Posterior cingulate gyrus (tissue), 11 donors: ENCODE data around the gene NDUFS8.
"Not testable (repeated sequence)": the region's sequence is repeated elsewhere in the genome, so short reads cannot be mapped to it uniquely, and the experiment has no call there.

ENCODE experiments used
- DNase-seq, 10 donors: peaks; one replicate each; pipeline versions ENCODE4 v3.0.0 to v3.0.0-alpha.2; 2020 to 2021; ENCODE audit warnings: mixed read lengths in 3 of 10
- intact Hi-C: fragments of 100-400 bp; cut with DNase I; formaldehyde crosslinking; loops from one replicate; pipeline ENCODE4 v1.15.1; 2023

Gene NDUFS8

DNA sequence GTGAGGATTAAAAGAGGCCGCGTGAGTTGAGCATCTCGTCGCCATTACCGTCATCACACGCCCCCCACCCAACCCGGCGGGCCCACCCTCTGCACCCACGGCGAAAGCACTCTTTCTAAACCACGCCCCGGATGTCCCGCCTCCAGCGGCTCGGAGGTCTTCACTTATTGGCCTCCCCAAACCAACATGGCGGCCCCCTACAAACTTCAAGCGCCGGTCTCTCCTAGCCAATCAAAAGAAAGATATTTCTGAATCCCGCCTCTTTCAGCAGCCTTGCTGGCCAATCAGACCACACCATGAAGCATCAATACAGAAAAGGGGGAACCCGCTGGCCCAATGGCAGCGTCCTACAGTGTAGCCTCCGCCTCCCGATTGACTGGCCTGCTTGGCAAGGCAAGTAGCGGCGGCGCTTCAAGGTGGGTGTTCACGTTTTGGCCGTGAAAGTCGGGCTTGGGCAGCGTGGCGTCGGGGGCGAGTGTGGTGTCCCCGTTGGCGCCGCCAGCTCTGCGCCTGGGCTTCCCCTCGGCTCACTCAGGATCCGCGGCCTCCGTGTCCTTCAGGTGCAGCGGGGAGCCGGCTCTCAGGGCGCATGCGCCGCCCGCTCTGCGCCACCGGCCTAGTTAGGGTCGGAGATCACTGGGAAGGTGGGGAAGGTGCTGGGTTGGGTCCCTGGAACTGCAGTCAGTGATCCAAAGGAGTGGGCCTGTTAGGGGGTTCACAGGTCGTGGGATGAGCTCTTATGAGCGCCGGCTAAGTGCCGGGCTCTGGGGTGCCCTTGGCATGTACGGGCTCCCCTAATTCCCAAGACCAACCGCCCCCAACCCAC lies at the start of gene NDUFS8:
TSS of gene NDUFS8 (plus strand) at position 364 of the 826 bp plus-strand sequence. CDS start 1,471 bp downstream, outside the sequence.
- intact Hi-C loops: loop anchor here (5.0 to 10.0 kb wide), 2 partner anchors 84 to 177 kb away; no protein-coding TSS in a partner anchor
- DNase-seq: peak; percentile 90 to 99 (median 98)

DNA sequence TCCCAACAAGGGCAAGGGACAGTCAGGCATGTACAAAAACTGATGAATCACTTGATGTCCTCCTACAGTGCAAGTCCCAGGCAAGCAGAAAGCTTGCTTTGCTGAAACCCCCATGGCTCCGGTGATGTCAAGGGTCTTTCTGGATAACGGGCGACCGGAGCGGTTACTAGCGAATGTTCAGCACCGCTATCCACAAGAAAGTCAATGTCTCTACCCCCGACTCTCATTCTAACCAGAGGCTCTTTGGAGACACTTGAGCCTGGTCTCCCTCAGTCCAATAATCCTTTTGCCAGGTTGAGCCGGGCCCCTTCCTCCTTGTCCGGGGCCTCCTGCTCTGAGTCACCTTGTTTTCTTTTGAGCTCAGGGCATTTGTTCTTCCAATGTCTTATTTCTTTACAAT lies 49.3 kb upstream of the NDUFS8 start:
- peak in 1 of 10 donors; percentile 38 for DNase-seq
- intact Hi-C loops: not testable (repeated sequence)

DNA sequence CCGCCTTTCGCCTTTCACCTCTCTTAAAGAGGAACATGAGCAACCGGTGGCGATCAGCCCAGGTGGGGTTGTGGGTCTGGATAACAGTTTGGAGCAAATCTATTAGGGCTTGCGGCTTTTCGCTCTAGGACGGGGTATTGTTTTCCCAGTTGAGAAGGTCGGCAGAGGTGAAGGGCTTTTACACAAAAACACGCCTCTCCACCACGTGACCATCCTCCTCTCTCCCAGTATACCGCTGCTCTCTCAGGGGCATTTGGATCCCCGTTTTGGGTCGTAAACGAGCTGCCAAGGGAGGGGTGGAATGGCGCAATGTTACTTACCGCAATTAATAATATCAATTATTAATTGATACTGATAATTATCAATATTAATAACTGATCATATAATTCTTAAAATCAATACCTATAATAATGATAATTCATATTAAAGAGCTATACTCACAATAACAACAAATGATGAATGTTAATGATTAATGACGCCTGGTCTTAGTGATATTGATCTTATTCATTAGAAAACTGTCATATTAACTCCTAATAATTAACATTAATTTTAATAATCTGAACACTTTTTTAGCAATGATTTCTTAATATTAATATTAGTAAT lies 48.1 kb upstream of the NDUFS8 start:
- DNase-seq, intact Hi-C loops: not testable (repeated sequence)

DNA sequence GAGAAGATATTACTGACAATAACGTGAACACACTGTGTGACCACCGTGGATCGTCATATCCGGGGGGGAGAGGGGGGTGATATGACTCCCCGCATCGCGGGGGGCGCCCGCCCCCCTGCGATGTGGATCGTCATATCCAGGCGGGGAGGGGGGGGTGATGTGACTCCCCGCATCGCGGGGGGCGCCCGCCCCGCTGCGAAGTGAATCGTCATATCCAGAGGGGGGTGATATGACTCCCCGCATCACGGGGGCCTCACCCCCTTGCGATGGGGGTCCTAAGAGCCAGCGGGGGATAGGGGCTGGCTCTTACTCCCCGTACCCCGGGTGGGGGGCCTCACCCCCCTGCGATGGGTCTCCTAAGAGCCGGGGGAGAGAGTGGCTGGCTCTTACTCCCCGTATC lies 46.5 kb upstream of the NDUFS8 start:
- DNase-seq: peak in 1 of 10 donors; percentile 28
- intact Hi-C loops: no loop called here

DNA sequence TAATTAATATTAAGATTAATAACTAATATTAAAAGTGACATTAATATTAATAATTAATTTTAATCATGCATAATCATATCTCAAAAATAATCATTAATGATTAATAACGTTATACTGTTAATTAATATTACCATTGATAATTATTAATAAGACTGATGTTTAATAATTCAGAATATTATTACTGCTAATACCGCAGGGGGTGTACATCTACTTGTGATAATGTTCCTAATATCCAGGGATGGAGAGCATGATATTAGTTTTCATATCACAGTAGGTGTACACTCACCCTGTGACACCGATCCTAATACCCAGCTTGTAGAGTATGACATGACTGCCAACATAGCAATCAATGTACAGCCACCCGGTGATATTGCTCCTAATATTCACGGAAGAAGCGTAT lies 45.2 kb upstream of the NDUFS8 start:
- intact Hi-C loops, DNase-seq: not testable (repeated sequence)

DNA sequence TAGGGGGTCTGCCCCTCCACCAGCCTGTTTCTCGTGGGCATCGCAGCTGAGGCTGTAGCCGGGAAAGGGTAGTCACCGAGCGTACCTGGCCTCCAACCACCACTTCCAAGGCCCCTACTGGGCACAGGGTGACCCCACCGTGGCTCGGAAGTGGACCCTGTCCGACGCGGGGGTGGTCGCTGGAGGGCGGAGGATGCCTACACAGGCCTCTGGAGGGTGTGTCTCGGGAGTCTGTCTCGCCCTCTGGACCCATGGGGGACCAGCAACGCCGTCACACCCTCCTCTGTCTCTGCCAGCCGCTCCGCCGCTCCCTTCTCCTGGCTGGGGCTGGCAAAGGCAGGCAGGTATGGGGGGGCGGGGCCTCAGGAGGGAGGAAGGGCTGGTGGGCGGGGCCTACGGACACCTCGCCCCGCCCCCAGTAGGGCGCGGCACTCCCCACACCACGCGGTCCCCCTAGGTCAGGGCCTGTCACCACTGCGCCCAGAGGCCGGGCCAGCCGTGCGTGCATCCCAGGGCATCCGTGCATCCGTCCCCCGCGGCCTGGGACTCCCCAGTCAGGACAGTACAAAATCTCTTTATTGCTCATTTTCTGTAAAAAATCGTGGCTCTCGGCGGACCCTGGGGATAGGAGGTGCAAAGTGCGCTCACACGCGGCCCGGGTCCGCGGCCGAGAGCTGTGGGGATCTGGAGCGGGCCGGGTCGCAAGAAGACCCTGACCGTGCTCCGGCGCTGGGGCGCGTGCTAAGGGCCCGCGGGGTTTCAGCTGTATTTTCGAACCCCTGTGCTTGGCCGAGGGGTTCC lies 39.7 kb upstream of the NDUFS8 start:
- intact Hi-C loops: not testable (repeated sequence)
- peak in 2 of 10 donors; percentile 47 to 64 for DNase-seq

DNA sequence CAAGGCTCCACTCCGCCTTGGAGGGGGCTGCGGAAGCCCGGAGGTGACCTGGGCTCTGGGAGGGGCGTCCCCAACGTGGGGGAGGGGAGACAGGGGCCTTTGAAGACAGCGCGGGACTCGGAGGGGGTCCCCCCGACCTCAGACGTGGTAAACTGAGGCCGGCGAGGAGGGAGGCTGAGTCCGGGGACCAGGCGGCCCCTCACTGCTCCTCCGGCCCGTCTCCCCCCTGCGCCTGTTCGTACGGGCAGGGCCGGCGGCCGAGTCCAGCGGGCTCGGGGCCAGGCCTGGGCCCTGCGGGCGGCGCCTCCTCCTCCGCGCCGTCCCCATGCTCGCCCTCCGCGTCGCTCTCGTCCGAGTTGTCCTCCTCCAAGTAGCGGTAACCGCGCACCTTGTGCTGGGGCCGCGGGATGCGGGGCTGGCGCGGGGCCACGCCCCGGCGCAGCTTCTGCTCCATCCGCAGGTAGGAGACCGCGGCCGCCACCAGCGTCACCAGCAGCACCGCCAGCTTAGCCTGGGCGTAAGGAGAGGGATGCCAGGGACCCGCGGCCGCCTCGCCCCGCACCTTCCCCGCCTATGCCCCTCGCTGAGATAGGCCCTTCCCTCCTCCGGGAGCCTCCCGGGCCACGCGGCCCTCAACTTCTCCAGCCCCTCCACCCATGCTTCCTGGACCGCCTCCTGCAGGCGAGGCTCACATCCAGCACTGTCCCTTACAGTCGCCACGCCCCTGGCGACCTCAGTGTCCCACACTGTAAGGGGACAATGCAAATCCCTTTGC lies 38.9 kb upstream of the NDUFS8 start:
- intact Hi-C loops: not testable (repeated sequence)
- peak in 2 of 10 donors; percentile 57 to 80 for DNase-seq

DNA sequence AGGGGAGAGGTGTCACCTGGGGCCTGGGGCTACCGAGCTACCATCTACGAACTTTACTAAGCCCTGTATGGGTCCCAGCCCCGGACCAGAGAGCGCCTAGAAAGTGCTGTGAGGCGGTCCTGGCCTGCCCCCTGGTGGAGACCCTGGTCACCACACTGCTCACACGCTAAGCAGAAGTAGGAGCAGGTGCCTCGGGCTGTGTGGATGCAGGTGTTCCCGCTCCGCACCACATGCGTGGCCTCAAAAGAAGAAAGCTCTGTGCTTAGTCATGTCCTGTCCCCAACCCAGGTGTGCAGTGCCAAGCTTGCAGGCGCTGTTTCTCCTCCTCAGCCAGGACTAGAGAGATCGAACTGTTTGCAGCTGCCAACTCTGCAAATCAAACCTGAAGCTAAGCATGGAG lies 36.7 kb upstream of the NDUFS8 start:
- intact Hi-C loops: not testable (repeated sequence)
- DNase-seq: peak in 3 of 10 donors; percentile 21 to 85 (median 84)

DNA sequence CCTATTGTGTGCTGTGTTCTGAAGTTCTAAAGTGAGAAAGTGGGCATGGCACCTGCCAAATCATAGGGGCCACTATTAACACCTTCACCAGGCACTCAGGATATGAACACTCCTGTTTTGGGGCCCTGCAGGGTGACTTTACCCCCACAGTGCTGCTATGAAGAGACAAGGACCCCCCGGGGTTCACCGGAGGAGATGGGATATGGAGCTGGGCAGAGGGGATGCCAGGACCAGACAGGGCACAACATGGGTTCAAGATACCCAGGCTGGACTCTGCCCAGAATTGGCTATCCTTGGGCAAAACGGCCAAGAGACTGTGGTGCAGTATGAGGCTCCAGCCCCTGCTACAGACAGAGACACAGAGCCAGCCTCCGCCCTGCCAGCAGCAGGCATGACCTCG lies 36.1 kb upstream of the NDUFS8 start:
- peak in 2 of 10 donors; percentile 36 to 78 for DNase-seq
- intact Hi-C loops: not testable (repeated sequence)

DNA sequence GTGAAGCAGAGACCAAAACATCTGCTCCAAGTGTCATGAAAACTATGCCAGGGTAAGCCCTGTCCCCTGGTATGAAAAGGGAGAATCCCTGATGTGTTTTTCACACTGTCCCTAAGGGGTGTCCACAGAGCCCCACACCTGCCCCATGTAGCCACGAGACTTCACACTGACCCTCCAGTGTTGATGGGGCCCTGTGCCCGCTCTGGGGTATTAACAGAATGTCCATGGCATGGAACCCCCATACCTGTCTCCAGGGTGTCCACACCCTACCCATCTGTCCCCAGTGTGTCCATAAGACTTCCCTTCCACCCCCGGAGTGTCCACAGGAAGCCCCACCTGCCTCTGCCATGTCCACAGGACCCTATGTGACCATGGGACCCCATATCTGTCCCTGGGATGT lies 35.4 kb upstream of the NDUFS8 start:
- intact Hi-C loops: not testable (repeated sequence)
- DNase-seq: peak in 2 of 10 donors; percentile 20 to 57

DNA sequence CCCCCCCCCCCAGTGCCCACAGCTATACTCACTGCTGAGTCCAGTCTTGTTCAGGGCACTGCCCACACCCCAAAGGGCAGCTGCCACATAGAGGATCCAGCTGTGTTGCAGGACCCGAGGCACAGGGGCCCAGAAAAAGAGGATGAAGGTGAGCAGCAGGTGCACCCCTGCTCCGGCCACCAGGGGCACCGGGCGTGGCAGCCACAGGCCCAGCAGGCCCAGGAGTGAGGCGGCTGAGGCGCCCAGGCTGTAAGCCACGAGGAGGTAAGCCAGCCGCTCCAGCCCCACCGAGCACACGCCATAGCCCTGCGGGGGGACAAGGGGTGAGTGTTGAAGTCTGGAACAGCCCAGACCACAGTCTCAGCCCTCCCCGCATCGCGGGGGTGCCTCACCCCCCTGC lies 34.9 kb upstream of the NDUFS8 start:
- peak in 1 of 10 donors; percentile 22 for DNase-seq
- intact Hi-C loops: not testable (repeated sequence)

DNA sequence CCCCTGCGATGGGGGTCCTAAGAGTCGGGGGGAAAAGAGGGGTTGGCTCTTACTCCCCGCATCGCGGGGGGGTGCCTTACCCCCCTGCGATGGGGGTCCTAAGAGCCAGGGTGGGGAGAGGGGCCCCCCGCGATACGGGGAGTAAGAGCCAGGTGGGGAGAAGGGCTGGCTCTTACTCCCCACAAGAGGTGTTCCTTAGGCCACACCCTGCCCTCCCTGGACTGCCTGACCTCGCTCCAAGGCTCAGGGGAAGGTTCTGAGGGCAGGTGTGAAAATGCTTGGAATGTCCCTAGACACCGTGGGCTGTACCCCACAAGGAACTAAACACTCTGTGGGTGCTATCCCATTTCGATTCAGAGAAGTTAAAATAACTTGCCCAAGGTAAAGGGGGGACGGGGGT lies 34.4 kb upstream of the NDUFS8 start:
- intact Hi-C loops: no loop called here
- DNase-seq: peak in 2 of 10 donors; percentile 13 to 24

DNA sequence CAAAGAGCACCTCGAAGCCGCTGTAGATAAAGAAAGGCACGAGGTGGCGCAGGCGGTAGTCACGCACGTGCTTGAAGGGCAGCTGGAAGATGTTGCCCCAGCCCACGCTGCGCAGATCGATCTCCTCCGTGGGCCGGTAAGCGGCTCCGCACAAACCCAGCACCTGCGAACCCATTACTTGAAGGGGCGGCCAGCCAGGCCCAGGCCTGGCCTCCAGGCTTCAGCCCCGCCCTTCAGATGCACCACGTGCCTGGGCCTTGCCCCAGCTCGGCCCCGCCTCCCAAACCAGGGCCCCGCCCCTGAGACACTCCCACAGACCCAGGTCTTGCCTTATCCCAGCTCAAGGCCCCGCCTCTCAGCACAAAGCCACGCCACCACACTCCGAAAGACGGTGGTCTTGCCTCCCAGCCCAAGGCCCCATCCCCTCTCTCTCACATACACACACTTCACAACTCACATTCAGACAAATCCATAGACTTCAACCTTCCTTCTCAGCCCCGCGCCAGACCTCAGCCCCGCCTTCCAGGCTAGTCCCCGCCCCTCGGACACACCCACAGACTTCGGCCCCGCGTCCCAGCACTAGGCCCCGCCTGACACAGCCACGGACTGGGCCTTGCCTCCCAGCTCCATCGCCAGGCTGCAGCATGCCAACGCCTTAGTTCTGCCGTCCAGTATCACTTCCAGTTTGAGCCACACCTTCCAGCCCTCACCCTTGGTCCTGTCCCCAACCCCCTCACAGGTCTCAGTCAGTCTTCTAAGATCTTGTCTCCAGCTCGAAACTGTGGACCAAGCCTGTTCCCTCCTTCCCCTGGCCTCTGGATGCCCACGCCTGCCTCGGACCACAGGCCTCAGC lies 33.6 kb upstream of the NDUFS8 start:
- intact Hi-C loops: no loop called here
- peak in 2 of 10 donors; percentile 74 to 85 for DNase-seq

DNA sequence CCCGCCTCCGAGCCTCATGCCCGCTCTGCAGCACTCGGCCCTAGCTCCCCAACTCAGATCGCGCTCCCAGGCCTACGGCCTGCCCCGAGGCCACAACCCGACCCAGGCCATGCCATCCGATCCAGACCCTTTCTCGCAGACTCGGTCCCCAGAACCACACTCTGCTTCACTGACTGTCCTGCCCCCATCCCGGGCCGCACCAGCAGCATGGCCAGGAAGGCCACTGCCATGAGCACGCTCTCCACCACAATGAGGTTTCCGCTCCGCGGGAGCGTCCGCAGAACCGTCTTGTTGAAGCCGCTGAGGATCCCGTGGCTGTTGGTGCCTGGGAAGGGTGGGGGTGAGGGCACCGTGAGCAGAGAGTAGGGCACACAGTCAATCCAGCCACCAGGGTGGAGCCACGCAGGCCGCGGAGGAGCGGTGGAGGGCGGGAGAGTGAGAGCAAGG lies 33.0 kb upstream of the NDUFS8 start:
- intact Hi-C loops: no loop called here
- peak in 2 of 10 donors; percentile 72 to 75 for DNase-seq

DNA sequence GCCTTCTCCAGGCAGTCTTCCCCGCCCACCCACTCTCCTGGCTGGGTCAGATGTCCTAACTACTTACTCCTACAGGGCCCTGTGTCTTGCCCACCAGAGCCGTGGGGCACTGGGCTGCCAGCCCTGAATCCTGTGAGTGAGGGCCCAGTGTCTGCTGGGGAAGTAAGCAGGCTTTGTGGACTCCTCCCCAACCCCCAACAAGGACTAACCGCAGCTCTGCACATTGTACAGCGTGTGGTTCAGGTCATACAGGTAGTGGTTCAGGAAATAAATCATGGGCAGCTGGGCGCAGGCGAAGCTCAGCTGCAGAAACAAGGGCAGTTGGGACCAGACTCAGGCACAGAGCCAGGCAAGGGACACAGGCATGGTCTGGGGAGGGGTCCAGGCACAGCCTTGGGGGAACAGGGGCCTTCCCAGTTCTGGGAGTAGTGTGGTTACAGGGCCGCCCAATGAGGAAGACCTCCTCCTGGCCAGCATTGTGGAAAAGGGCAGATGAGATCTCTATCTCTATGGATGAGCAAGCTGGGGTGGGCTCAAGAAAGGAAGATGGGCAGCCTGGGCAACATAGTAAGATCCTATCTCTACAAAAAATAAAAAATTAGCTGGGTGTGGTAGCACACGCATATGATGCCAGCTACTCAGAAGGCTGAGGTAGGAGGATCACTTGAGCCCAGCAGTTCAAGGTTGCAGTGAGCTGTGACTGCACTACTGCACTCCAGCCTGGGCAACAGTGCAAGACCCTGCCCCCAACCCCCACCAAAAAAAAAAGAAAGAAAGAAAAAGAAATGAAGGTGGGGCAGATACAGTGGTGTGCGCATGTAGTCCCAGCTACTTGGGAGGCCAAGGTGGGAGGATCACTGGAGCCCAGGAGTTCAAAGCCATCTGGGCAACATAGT lies 32.1 kb upstream of the NDUFS8 start:
- DNase-seq: peak in 2 of 10 donors; percentile 49 to 70
- intact Hi-C loops: no loop called here

DNA sequence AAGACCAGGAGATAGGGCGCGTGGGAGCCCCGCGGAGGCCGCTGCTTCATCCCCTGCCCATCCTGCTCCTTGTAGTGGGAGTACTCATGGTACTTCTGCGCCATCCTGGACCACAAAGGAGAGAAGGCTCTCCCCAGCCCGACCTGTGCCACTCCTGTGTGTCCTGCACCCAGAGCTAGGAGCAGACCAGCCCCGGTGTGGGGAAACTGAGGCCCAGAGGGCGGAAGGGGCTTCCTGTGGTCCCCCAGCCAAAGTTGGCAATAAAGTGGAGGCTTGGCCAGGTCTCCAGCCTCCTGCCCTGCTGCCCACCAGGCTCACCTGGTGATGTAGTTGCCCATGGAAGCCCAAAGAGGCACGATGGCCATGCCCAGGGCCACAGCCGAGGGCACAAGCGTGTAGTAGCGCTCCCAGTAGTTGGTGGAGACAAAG lies 31.3 kb upstream of the NDUFS8 start:
- peak in 2 of 10 donors; percentile 70 to 76 for DNase-seq
- intact Hi-C loops: no loop called here

DNA sequence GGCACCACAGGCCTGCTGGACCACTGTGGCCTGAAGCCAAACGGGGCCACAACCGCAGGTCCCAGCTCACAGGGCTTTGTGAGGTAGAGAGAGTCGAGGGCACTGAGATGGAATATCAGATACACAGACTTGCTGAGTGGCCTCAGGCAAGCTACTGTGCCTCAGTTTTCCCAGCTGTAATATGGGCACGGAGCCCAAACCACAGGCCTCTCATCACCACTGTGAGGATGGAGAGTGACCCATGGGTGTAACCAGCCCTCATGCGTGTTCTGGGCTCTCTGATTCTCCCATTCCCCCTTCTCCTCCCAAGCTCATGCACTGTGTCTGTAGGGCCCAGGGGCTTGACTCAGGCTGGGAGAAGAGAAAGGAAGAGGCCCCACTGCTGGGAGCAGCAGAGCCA lies 30.8 kb upstream of the NDUFS8 start:
- peak in 1 of 10 donors; percentile 14 for DNase-seq

DNA sequence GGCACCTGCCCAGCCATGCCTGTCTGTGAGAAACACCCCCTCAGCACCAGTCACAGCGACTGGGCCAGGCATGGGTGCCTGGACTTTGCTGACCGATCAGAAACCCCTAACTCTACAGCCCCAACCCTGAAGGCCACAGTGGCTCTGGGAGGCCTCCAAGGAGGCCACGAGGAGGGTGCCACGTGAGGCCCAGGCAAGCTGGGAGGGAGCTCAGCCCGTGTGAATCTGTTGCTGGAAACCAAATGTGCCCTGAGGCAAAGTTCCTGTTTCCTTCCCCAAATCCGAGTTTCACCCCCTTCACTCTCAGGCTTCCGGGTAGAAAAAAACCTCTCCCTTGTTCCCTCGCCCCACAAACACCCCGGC lies 27.9 kb upstream of the NDUFS8 start:
- peak in 2 of 10 donors; percentile 55 to 76 for DNase-seq
- intact Hi-C loops: no loop called here

More for the DNA sequence above, 30.8 kb upstream of the NDUFS8 start:
- intact Hi-C loops: no loop called here
